A549 (cell line): ENCODE data around the gene ZNF213. TPM values are rescaled to one million over a fixed set of nuclear protein-coding genes. Genes with fewer than 3 reads are reported as not detected.
A peak's percentile ranks its signal among the peaks of the same experiment; 100 is the strongest.

Experiments used
- ATAC-seq, 2 experiments: fragments of 200-7000 bp in 1 of 2; fragments of >200 bp in 1 of 2; cut with Nextera tagmentation in 1 of 2; cut with Tn5 transposase in 1 of 2; 3 replicates each; pipeline versions ENCODE4 v1.8.0 to v1.9.1; 2018 to 2020; ENCODE audit warnings: mild to moderate bottlenecking in 1 of 2, moderate library complexity in 1 of 2
- CTCF ChIA-PET: fragments of 300-600 bp; sonication (Branson Sonifier 250); formaldehyde crosslinking; extraction: SDS; loops from one replicate; lab custom pipeline; 2021; ENCODE audit warnings: antibody characterized with exemption, inconsistent platforms; lab: Yijun Ruan, JAX
- POLR2A ChIA-PET: fragments of 350-600 bp; formaldehyde crosslinking; extraction: SDS; loops from one replicate; lab custom pipeline; 2021; ENCODE audit warnings: antibody characterized with exemption, inconsistent platforms; lab: Yijun Ruan, JAX
- DNase-seq, 2 experiments: peaks; one replicate each; pipeline versions ENCODE4 v3.0.0 to v3.0.0-alpha.2; 2011 to 2016; ENCODE audit warnings: low read depth in 1 of 2, low spot score in 1 of 2
- FAIRE-seq: peaks from 2 replicates; lab custom pipeline; 2011; peaks lifted over from hg19 to GRCh38; lab: Jason Lieb, UNC
- H3K27ac ChIP-seq, 2 experiments: fragments of >200 bp; sonication (Bioruptor Twin); formaldehyde crosslinking; 3 replicates each; pipeline ENCODE4 v1.5.1; 2016 to 2017
- H3K4me1 ChIP-seq: fragments of >200 bp; sonication (Bioruptor Twin); formaldehyde crosslinking; 3 replicates; pipeline ENCODE4 v1.6.1; 2016
- H3K4me2 ChIP-seq: fragments of >200 bp; sonication (Bioruptor Twin); formaldehyde crosslinking; 3 replicates; pipeline ENCODE4 v1.6.1; 2016
- H3K4me3 ChIP-seq: fragments of >200 bp; sonication (Bioruptor Twin); formaldehyde crosslinking; 3 replicates; pipeline ENCODE4 v1.5.1; 2016
- H3K9me3 ChIP-seq: fragments of >200 bp; sonication (Bioruptor Twin); formaldehyde crosslinking; 3 replicates; pipeline ENCODE4 v1.6.1; 2016
- BCL3 ChIP-seq: fragments of >200 bp; sonication (Bioruptor Twin); formaldehyde crosslinking; IDR thresholded peaks from 3 replicates; pipeline ENCODE4 v1.6.1; 2016
- CHD4 ChIP-seq: fragments of 200-600 bp; sonication (generic); IDR thresholded peaks from 2 replicates; pipeline ENCODE4 v1.6.1; 2016; ENCODE audit warnings: antibody characterized with exemption, mild to moderate bottlenecking, borderline replicate concordance
- E2F6 ChIP-seq: IDR thresholded peaks from 2 replicates; pipeline ENCODE4 v1.6.1; 2012; ENCODE audit warnings: low read depth, borderline replicate concordance
- EHF ChIP-seq: fragments of 250-450 bp; sonication (Bioruptor Pico); IDR thresholded peaks from 2 replicates; pipeline ENCODE4 v1.5.0; 2020; ENCODE audit warnings: mild to moderate bottlenecking
- FOSL2 ChIP-seq, 2 experiments: fragments of 450-650 bp in 1 of 2; fragments of >200 bp in 1 of 2; sonication (Bioruptor Twin) in 1 of 2; formaldehyde crosslinking; IDR thresholded peaks; 2 replicates each; pipeline versions ENCODE4 v1.5.0 to v1.6.1; 2016 to 2020; ENCODE audit warnings: mild to moderate bottlenecking in 1 of 2, moderate library complexity in 1 of 2
- HDAC2 ChIP-seq: fragments of 200-600 bp; sonication (generic); IDR thresholded peaks from 2 replicates; pipeline ENCODE4 v1.6.1; 2016
- HEYL ChIP-seq: fragments of 250-450 bp; sonication (Bioruptor Pico); IDR thresholded peaks from 2 replicates; pipeline ENCODE4 v1.8.0; 2021; ENCODE audit warnings: mild to moderate bottlenecking, moderate library complexity
- HMGXB4 ChIP-seq: fragments of 250-450 bp; sonication (Bioruptor Pico); IDR thresholded peaks from 2 replicates; pipeline ENCODE4 v1.5.0; 2021; ENCODE audit warnings: mild to moderate bottlenecking, moderate library complexity, borderline replicate concordance
- JUN ChIP-seq, 2 experiments: fragments of >200 bp; sonication (Bioruptor Twin); formaldehyde crosslinking; IDR thresholded peaks; 2 replicates in 1 of 2; 3 replicates in 1 of 2; pipeline ENCODE4 v1.6.1; 2016 to 2017
- KDM1A ChIP-seq: fragments of 200-600 bp; sonication (generic); IDR thresholded peaks from 2 replicates; pipeline ENCODE4 v1.6.1; 2016; ENCODE audit warnings: low read depth, mild to moderate bottlenecking
- MAX ChIP-seq: IDR thresholded peaks from 2 replicates; pipeline ENCODE4 v1.6.1; 2012
- MAZ ChIP-seq: fragments of 150-350 bp; IDR thresholded peaks from 2 replicates; pipeline ENCODE4 v1.6.1; 2014; ENCODE audit warnings: antibody characterized with exemption, low read depth, low read length, borderline replicate concordance
- MYC ChIP-seq: IDR thresholded peaks from 2 replicates; pipeline ENCODE4 v1.6.1; 2012; ENCODE audit warnings: mild to moderate bottlenecking, inconsistent platforms, low read length, improper control_type of control experiment, borderline replicate concordance
- PBX3 ChIP-seq: IDR thresholded peaks from 2 replicates; pipeline ENCODE4 v1.6.1; 2012
- PHF8 ChIP-seq: fragments of 200-600 bp; sonication (generic); IDR thresholded peaks from 2 replicates; pipeline ENCODE4 v1.6.1; 2016; ENCODE audit warnings: low read depth, mild to moderate bottlenecking, antibody characterized with exemption, moderate library complexity, borderline replicate concordance
- POLR2A ChIP-seq: IDR thresholded peaks from 2 replicates; pipeline ENCODE4 v1.6.1; 2012; ENCODE audit warnings: mild to moderate bottlenecking, low read length
- RCOR1 ChIP-seq: fragments of 150-350 bp; IDR thresholded peaks from 2 replicates; pipeline ENCODE4 v1.6.1; 2014; ENCODE audit warnings: antibody characterized with exemption, low read length, low read depth
- RNF2 ChIP-seq: fragments of 200-600 bp; sonication (generic); IDR thresholded peaks from 2 replicates; pipeline ENCODE4 v1.6.1; 2016; ENCODE audit warnings: low read depth, mild to moderate bottlenecking, antibody characterized with exemption, moderate library complexity, borderline replicate concordance
- SREBF2 ChIP-seq: fragments of 450-650 bp; IDR thresholded peaks from 2 replicates; pipeline ENCODE4 v1.6.1; 2014; ENCODE audit warnings: mild to moderate bottlenecking, moderate library complexity
- TFCP2L1 ChIP-seq: fragments of 250-450 bp; sonication (Bioruptor Pico); IDR thresholded peaks from 2 replicates; pipeline ENCODE4 v1.5.0; 2021; ENCODE audit warnings: mild to moderate bottlenecking
- TP53 ChIP-seq: fragments of 250-450 bp; sonication (Bioruptor Pico); IDR thresholded peaks from 2 replicates; pipeline ENCODE4 v1.5.0; 2021; ENCODE audit warnings: mild to moderate bottlenecking, moderate library complexity
- ZFP36 ChIP-seq: fragments of 450-650 bp; IDR thresholded peaks from 2 replicates; pipeline ENCODE4 v1.6.1; 2014; ENCODE audit warnings: borderline replicate concordance; ENCODE audit not compliant: partially characterized antibody
- ZSCAN20 ChIP-seq: fragments of 250-450 bp; sonication (Bioruptor Pico); IDR thresholded peaks from 2 replicates; pipeline ENCODE4 v1.8.0; 2022; ENCODE audit warnings: mild to moderate bottlenecking, moderate library complexity
- WGBS: methylation state at CpG from one replicate; pipeline ENCODE4 v1.1.6; 2017; ENCODE audit errors: missing lambda C conversion rate; 5-methylcytosine and 5-hydroxymethylcytosine counted together
- polyA plus RNA-seq, 4 experiments: library from polyadenylated mRNA; depleted of rRNA in 3 of 4; stranded (reverse); fragments of >200 nt; fragmentation: RNase III in 1 of 4; extraction: RNeasy Plus Mini Kit Qiagen cat#74134 plus additional on column Dnase treatment in 1 of 4; gene quantifications; 2 replicates in 3 of 4; 3 replicates in 1 of 4; pipeline ENCODE4 v1.2.3, GENCODE V29; 2011 to 2017

ZNF213 gene
- polyA plus RNA-seq, 2 of the 4 experiments (the other 2 are of a cell fraction): 0.72 to 6.1 TPM

- TF ChIP-seq E2F6: no peak
- no peak for TF ChIP-seq SREBF2
- no peak for TF ChIP-seq POLR2A
- TF ChIP-seq ZFP36: no peak
- no peak for TF ChIP-seq CHD4
- TF ChIP-seq ZSCAN20: no peak
- no peak for TF ChIP-seq RNF2
Measured at GRCh38 chr16:3148256-3149192, 13.7 kb downstream of the ZNF213 start (continued).

GRCh38 chr16:3149193-3149530, 14.3 kb downstream of the ZNF213 start:
- no peaks in the 10 kb centered on the region for H3K9me3 ChIP-seq
- ATAC-seq: no peak
- H3K27ac ChIP-seq: peak overlapping the region; percentile 95 to 97
- H3K4me2 ChIP-seq: peak overlapping the region; percentile 91
- peaks cover 7% of the 10 kb centered on the region for H3K4me1 ChIP-seq
- FAIRE-seq: no peak
- CTCF ChIA-PET: interaction anchor here (0.6 to 11.2 kb wide), 16 partner anchors 12 to 152 kb away, joined by 3 to 158 read pairs (median 4); partner anchors contain the start of genes HCFC1R1, THOC6 and ZNF213
- POLR2A ChIA-PET: interaction anchor here (1.8 to 4.1 kb wide), 4 partner anchors 11 to 23 kb away, joined by 10 to 64 read pairs (median 28); partner anchors contain the start of gene ZNF213
- H3K4me3 ChIP-seq: peak overlapping the region; percentile 76
- 85% methylated on average over 6 of the region's 6 CpGs for WGBS
- TF ChIP-seq E2F6: no peak
- TF ChIP-seq MYC: no peak
- TF ChIP-seq MAZ: no peak
- TF ChIP-seq CHD4: no peak
- no peak for TF ChIP-seq TFCP2L1 (CRISPR knock-in tag)
- TF ChIP-seq HDAC2: no peak
- TF ChIP-seq RCOR1: no peak
- TF ChIP-seq, all 56 proteins: peak for 0
- DNase-seq: no peak

- FAIRE-seq: no peak
- ATAC-seq: peak; percentile 48 to 66
- POLR2A ChIA-PET: interaction anchor here (0.6 to 4.1 kb wide), 9 partner anchors 10 to 373 kb away, joined by 3 to 64 read pairs (median 4); partner anchors contain the start of genes ELOB, TNFRSF12A and ZNF213
- WGBS: 2% methylated on average over 25 of the region's 41 CpGs
- peaks cover 7% of the 10 kb centered on the region for H3K4me1 ChIP-seq
- H3K4me3 ChIP-seq: peak overlapping the region; percentile 76
- CTCF ChIA-PET: interaction anchor here (0.6 to 11.2 kb wide), 21 partner anchors 12 to 356 kb away, joined by 3 to 158 read pairs (median 4); partner anchors contain the start of genes HCFC1R1, THOC6 and ZNF213
- H3K4me2 ChIP-seq: peak overlapping the region; percentile 91
- peak; percentile 78 to 83 for DNase-seq
- peak overlapping the region; percentile 95 to 97 for H3K27ac ChIP-seq
- no peaks in the 10 kb centered on the region for H3K9me3 ChIP-seq
- peak in 1 of 2 experiments; percentile 10; a peak in 1 of 5 replicates for TF ChIP-seq JUN (IDR thresholded peaks at IDR 0.05)
- TF ChIP-seq HMGXB4 (CRISPR knock-in tag): peak; percentile 81; the same call in 1 of the 2 replicates
- TF ChIP-seq TP53 (CRISPR knock-in tag): peak; percentile 38; the same call in 1 of the 2 replicates
- TF ChIP-seq POLR2A: peak; percentile 43
- TF ChIP-seq EHF (CRISPR knock-in tag): 0 out of 2 replicates have a peak, but pooled peaks have one; percentile 25
- 0 out of 3 replicates have a peak, but pooled peaks have one; percentile 22 for TF ChIP-seq BCL3
- TF ChIP-seq KDM1A: no peak
- no peak for TF ChIP-seq FOSL2 (IDR thresholded peaks at IDR 0.05)
- no peak for TF ChIP-seq FOSL2 (CRISPR knock-in tag; IDR thresholded peaks at IDR 0.05)
- no peak for TF ChIP-seq HEYL (CRISPR knock-in tag)
- TF ChIP-seq PBX3: no peak
- peak; percentile 80 for TF ChIP-seq MAX
- peak; percentile 95; the same call in 1 of the 2 replicates for TF ChIP-seq RNF2
- 0 out of 2 replicates have a peak, but pooled peaks have one; percentile 44 for TF ChIP-seq E2F6
- peak; percentile 27; the same call in 1 of the 2 replicates for TF ChIP-seq PHF8
Measured at GRCh38 chr16:3149630-3150345, 15.0 kb downstream of the ZNF213 start.
